ENCODE results near the gene TMEM128.
"Not testable (repeated sequence)": the region's sequence is repeated elsewhere in the genome, so short reads cannot be mapped to it uniquely, and the experiment has no call there.

TMEM128 gene

DNA sequence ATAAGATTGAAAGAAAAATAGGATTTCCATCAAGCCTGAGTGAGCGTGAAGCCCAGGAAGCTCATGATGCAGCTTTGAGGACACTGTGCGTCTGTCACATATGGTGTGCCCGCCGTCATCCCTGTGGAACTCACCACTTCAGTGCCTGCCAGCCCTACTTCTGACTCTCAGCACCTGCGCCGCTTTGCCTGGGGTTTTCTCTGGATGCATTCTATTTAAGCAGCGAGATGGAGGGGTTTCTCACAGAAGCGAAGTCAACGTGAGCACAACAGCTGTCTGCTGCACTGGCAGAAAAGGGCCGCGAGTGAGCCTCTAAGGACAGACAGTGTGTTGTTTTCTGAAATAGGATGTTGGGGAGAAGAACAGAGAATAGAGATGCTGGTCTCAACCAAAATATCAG, 6.2 kb upstream of the TMEM128 start:
- TF ChIP-seq TAF1 (IDR thresholded peaks at IDR 0.05; ENCODE audit: borderline replicate concordance, low read depth, low read length) (no peak), POLR2AphosphoS5 (IDR thresholded peaks at IDR 0.05; ENCODE audit: low read depth, low read length) (no peak), POLR2A (IDR thresholded peaks at IDR 0.05; ENCODE audit: low read depth, low read length) (no peak)
- DNase-seq (ENCODE audit: insufficient read length) (no peak), FAIRE-seq (no peak)

DNA sequence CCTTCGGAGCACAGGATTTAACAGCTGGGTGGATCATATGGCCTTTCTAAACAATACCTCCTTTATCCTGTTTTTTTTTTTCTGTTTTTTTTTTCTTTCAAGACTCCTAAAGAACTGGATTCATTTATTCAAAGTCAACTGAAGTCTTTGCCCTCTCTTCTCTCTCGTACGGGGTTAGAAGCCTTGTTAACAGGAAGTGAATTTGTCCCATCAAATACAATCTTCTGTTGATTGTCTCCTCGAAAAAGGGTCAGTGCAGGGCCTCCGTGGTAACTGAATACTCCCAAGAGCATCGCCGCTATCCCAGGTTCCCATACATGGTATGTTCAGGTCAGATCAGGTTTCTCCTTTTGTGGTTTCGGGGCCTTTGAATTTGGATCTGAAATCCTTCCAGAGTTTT, 1.8 kb upstream of the TMEM128 start:
- TF ChIP-seq TAF1 (IDR thresholded peaks at IDR 0.05; ENCODE audit: borderline replicate concordance, low read depth, low read length) (no peak), POLR2A (IDR thresholded peaks at IDR 0.05; ENCODE audit: low read depth, low read length) (no peak), POLR2AphosphoS5 (IDR thresholded peaks at IDR 0.05; ENCODE audit: low read depth, low read length) (no peak)
- no peak for FAIRE-seq
- DNase-seq (ENCODE audit: insufficient read length), result no peak

DNA sequence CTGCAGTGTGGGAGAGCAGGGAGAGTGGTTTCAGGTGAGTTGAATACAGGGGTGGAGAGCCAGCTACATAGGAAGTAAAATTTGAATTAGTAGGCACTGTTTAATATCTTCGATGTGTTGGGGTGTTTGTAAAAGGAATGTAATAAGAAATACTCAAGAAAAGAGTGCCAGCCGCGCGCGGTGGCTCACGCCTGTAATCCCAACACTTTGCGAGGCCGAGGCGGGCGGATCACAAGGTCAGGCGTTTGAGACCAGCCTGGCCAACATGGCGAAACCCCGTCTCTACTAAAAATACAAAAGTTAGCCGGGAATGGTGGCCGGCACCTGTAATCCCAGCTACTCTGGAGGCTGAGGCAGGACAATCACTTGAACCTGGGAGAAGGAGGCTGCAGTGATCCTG, 1.3 kb upstream of the TMEM128 start:
- not testable (repeated sequence) for FAIRE-seq; DNase-seq (ENCODE audit: insufficient read length)

DNA sequence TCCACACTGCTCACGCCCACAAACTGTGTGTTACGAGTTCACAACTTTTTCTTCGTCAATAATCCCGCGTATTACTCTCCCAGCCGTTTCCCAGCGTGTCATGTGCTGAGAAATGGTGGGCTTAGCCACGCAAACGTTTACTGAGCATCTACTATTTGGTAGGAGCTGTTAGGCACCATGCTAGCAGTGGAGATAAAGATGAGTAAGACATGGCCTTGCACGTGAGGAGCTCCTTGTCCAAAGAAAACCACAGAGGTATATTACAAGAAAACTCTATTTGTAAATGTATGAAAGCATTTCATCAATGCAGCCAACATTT, 821 bp upstream of the TMEM128 start:
- TF ChIP-seq TAF1 (IDR thresholded peaks at IDR 0.05; ENCODE audit: borderline replicate concordance, low read depth, low read length) (no peak), POLR2AphosphoS5 (IDR thresholded peaks at IDR 0.05; ENCODE audit: low read depth, low read length) (no peak), POLR2A (IDR thresholded peaks at IDR 0.05; ENCODE audit: low read depth, low read length) (no peak)
- FAIRE-seq (peak; percentile 67), DNase-seq (ENCODE audit: insufficient read length) (no peak)

DNA sequence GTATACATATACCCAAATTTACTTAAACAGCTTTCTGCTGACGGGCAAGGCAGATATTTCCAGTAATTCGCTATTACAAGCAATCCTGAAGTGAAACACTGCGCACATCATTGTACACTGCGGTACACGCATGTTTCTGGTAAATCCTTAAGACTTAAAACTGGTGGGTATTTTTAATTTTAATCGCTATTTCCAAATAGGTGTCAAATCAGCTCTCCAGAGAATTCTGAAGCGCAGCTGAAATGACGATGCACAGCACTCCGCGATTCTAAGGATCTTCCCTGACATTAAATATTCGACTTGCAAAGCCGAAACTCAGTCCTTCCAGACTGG, 361 bp downstream of the TMEM128 start:
- no peak for DNase-seq (ENCODE audit: insufficient read length)
- TF ChIP-seq TAF1 (IDR thresholded peaks at IDR 0.05; ENCODE audit: borderline replicate concordance, low read depth, low read length) (no peak), POLR2AphosphoS5 (IDR thresholded peaks at IDR 0.05; ENCODE audit: low read depth, low read length) (no peak), POLR2A (IDR thresholded peaks at IDR 0.05; ENCODE audit: low read depth, low read length) (no peak)

DNA sequence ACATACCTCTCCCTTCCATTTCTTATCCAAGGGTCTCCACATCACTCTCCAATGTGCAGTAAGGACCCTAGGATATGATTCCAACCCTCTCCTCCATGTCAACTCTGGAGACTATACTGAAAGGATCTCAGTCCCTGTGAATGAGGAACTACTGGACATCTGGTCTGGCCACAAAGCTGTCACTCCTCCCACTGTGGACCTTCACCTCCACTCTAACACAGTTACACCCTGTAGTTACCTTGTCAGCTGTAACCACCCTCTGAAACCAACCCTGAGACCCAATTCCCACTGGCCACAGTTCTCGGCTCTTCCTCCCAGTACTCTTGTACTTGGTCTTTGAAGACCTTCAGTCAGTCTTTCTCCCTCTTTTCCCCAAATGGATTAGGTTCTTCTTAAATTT, 2.9 kb downstream of the TMEM128 start:
- FAIRE-seq, result no peak
- TF ChIP-seq POLR2A (IDR thresholded peaks at IDR 0.05; ENCODE audit: low read depth, low read length) (no peak), TAF1 (IDR thresholded peaks at IDR 0.05; ENCODE audit: borderline replicate concordance, low read depth, low read length) (no peak), POLR2AphosphoS5 (IDR thresholded peaks at IDR 0.05; ENCODE audit: low read depth, low read length) (no peak)

More for the DNA sequence above, 361 bp downstream of the TMEM128 start:
- FAIRE-seq, result no peak

DNA sequence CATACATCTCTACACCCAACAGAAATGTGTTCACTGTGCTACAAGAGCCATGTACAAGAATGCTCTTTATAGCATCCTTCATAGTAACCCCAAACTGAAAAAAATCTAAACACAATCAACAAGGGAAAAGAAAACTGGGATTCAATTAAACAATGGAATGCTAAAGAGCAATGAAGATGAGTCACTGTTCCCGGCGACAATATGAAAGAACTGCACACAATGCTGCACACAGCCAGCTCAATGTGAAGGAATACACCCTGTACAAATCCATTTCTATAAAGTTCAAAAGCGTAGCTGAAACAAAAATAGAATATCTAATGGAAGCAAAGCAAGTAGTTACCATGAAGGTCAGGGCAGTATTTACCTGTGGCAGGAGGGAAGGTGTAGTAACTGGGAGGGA, 8.5 kb downstream of the TMEM128 start:
- not testable (repeated sequence) for DNase-seq (ENCODE audit: insufficient read length); FAIRE-seq

More for the DNA sequence above, 2.9 kb downstream of the TMEM128 start:
- DNase-seq (ENCODE audit: insufficient read length), result no peak

DNA sequence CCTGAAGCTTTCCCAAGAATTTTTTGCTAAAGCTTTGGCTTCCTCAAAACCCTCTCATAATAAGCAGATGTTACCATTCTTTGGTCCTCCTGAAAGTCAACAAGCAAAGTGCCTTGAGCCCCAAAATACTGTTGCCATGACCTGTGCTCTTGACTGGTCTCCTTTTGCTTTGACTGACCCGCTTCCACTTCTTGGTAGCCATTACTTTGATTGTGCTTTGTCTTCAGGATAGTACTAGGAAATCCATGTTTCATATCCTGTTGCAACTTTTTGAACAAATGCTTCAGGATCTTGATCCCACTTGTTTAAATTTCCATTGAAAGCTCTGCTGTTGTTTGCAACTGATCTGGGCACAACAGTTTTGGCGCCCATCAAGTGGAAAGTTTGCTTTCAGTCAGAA, 14.4 kb downstream of the TMEM128 start:
- DNase-seq (ENCODE audit: insufficient read length) (no peak), FAIRE-seq (no peak)
- TF ChIP-seq POLR2AphosphoS5 (IDR thresholded peaks at IDR 0.05; ENCODE audit: low read depth, low read length) (no peak), TAF1 (IDR thresholded peaks at IDR 0.05; ENCODE audit: borderline replicate concordance, low read depth, low read length) (no peak), POLR2A (IDR thresholded peaks at IDR 0.05; ENCODE audit: low read depth, low read length) (no peak)

DNA sequence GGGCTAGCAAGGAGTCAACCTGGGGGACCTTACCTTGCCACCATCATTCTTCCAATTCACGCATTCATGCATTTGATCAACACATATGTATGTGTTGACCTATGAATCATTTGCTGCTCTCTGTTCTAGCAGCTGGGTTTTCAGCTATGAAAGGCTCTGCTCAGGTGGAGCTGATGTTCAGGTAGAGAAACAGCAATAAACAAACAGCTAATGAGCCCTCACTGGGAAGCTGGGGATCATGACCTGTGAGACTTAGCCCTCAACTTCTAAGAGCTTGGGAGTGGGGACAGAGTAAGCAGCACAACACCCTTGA, 19.7 kb downstream of the TMEM128 start:
- DNase-seq (ENCODE audit: insufficient read length) (no peak), FAIRE-seq (no peak)
- TF ChIP-seq TAF1 (IDR thresholded peaks at IDR 0.05; ENCODE audit: borderline replicate concordance, low read depth, low read length) (no peak), POLR2AphosphoS5 (IDR thresholded peaks at IDR 0.05; ENCODE audit: low read depth, low read length) (no peak), POLR2A (IDR thresholded peaks at IDR 0.05; ENCODE audit: low read depth, low read length) (no peak)

DNA sequence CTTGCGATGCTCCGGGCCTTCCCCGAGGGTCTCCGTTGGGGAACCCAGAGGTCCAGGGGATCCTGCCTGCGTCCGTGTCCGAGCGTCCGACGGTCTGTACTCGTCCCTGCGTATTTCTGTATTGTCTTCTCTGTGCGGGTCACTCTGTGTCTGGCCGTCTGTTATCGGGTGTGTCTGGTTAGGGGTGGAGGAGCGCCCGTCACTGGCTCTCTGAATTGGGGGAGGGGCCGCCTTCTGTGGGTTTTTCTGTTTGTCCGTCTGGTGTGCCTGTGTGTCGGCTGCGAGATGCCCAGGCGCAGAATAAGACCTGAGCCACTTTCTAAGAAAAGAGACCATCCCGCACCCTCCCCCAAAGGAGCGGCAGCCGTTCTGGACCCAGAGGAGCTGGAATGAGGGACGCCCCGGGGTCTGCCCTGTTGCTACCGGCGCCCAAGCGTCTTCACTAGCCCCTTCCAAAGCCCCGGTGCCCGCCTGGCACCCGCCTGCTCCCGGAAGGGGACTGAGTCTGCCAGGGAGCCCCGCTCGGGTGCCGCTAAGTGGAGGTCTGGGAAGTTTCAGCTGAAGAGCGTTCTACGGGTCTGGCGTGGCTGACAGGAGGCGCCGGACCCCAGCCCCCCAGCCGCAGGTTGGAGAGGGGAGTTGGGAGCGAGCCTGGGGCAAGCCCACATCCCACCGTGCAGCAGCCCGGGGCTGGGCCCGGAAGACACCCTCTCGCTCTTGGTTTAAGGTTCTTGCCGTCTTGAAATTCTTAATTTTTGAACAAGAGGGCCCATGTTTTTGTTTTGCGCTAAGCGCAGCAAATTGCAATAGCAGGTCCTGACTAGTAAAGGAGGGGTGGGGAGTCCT, 20.3 kb downstream of the TMEM128 start:
- no peak for DNase-seq (ENCODE audit: insufficient read length)
- no peak for FAIRE-seq
- TF ChIP-seq TAF1 (IDR thresholded peaks at IDR 0.05; ENCODE audit: borderline replicate concordance, low read depth, low read length), result no peak
- no peak for TF ChIP-seq POLR2A (IDR thresholded peaks at IDR 0.05; ENCODE audit: low read depth, low read length)
- TF ChIP-seq POLR2AphosphoS5 (IDR thresholded peaks at IDR 0.05; ENCODE audit: low read depth, low read length), result no peak

DNA sequence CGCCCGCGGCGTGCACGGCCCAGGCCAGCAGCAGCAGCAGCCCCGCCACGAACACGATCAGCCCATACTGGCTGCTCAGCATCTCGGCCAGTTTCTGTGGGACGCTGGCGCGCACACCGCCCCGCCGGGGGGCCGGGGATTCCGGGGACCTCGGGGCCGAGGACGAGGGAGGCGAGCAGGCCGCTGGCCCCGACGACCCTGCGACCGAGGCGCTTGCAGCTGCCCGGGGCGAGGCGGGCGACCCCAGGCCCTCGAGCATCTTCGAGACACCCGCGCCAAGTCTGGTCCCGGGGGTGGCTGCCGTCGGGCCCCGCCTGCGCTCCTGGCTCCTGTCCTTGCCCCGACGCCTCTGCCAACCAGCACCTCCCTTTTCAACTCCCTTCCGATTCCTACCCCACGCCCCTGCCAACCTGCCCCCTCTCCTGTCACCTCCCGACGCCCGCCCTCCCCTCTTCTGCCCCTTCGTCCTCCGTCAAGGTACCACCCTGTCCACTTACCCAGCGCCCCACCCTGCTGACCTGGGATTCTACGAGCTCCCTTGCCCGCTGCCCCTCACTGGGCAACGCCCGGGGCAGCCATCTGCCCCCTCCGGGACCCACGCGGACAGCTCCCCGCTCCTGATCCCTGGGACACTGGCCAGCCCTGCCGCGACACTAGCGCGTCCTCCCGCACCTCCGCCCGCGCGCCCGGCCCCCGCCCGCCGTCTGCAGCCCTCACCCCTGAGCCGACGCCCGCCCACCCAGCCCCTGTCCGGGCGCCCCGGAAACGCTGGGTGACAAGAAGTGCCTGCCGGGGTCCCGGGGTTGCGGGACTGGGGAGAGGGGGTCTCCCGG, 21.2 kb downstream of the TMEM128 start, which contains the start of gene OTOP1:
Gene OTOP1, minus strand, starts transcription at position 324 of the 833 bp plus-strand sequence. Its CDS starts 65 bp downstream, at position 259.
- FAIRE-seq, result no peak
- TF ChIP-seq POLR2AphosphoS5 (IDR thresholded peaks at IDR 0.05; ENCODE audit: low read depth, low read length), result no peak
- TF ChIP-seq POLR2A (IDR thresholded peaks at IDR 0.05; ENCODE audit: low read depth, low read length), result no peak
- TF ChIP-seq TAF1 (IDR thresholded peaks at IDR 0.05; ENCODE audit: borderline replicate concordance, low read depth, low read length), result no peak
- DNase-seq (ENCODE audit: insufficient read length), result no peak

DNA sequence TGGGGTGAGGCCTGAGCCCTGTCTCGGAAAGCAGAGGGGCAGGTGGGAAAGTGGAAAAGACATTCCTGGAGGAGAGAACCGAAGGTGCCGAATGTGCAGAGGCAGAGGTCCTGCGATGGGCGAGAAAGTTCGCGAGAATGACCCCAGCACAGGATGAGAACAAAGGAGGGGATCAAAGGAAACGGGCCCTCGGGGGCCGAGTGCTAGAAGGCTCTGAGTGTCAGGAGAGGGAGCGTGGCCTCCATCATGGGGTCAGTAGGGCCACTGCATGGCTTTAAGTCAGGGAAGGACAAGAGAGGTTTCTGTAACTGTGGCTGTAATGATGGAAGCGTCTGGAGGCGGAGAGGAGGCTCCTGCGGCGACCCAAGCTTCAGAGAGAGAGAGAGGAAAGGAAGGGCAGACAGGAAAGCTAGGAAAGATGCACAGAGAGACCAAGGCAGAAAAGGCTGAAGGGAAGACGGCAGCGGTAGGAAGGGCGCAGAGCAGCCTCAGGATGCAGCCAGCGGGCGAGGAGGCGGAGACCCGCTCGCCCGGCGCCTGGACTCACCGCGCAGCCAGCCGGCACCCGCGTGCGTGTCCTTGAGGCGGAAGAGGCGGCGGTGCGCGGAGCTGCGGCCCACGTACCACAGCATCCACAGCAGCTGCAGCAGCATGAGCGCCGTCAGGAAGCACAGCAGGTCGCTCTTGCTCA, 22.0 kb downstream of the TMEM128 start:
- no peak for FAIRE-seq
- TF ChIP-seq POLR2A (IDR thresholded peaks at IDR 0.05; ENCODE audit: low read depth, low read length) (no peak), TAF1 (IDR thresholded peaks at IDR 0.05; ENCODE audit: borderline replicate concordance, low read depth, low read length) (no peak), POLR2AphosphoS5 (IDR thresholded peaks at IDR 0.05; ENCODE audit: low read depth, low read length) (no peak)
- no peak for DNase-seq (ENCODE audit: insufficient read length)

All from GM12892 (cell line).